GM13977 (cell line): ENCODE results near the gene PTCD1.

Source experiments
- DNase-seq: peaks from one replicate; pipeline ENCODE4 v3.0.0; 2012; ENCODE audit warnings: low spot score
- in situ Hi-C: fragments of 300-500 bp; cut with MboI; formaldehyde crosslinking; loops from one replicate; pipeline ENCODE4 v1.12.0; 2022; ENCODE audit warnings: low sequenced_read_pairs, low pct_unique_long_range_greater_than_20kb, mixed read lengths, inconsistent platforms; ENCODE audit not compliant: unreplicated experiment
- TF ChIP-seq, protein P1 (sequence below): IDR thresholded peaks from 2 replicates; pipeline ENCODE4 v1.5.1; 2012; ENCODE audit warnings: mild to moderate bottlenecking, control low read depth; ENCODE audit not compliant: insufficient read depth; ENCODE audit errors: extremely low read depth, missing control alignments

The PTCD1 gene

DNA sequence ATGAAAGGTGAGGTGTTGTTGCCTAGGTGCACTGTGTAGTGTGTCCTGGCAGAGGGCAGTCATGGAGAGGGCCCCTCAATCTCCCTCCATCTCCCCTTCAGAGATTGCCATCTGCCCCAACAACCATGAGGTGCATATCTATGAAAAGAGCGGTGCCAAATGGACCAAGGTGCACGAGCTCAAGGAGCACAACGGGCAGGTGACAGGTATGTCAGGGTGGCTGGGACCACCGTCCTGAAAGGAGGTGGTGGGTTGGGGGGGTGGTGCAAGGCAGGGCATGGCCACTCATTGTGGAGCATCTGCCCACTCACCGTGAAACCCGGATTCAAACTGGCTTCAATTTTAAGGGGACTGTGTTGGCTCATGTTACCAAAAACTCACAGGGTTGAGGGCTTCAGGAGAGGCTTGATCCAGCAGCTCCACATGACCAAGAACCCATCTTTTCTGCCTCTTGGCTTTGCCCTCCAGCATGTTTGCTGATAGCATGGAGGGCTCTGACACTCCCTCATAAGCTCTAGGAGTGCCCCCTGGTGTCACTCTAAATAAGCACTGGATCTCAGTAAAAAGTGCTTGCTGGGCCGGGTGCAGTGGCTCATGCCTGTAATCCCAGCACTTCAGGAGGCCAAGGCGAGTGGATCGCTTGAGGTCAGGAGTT is 51.9 kb downstream of the PTCD1 start:
- in situ Hi-C loops = no loop called here
- TF ChIP-seq, protein P1, sequence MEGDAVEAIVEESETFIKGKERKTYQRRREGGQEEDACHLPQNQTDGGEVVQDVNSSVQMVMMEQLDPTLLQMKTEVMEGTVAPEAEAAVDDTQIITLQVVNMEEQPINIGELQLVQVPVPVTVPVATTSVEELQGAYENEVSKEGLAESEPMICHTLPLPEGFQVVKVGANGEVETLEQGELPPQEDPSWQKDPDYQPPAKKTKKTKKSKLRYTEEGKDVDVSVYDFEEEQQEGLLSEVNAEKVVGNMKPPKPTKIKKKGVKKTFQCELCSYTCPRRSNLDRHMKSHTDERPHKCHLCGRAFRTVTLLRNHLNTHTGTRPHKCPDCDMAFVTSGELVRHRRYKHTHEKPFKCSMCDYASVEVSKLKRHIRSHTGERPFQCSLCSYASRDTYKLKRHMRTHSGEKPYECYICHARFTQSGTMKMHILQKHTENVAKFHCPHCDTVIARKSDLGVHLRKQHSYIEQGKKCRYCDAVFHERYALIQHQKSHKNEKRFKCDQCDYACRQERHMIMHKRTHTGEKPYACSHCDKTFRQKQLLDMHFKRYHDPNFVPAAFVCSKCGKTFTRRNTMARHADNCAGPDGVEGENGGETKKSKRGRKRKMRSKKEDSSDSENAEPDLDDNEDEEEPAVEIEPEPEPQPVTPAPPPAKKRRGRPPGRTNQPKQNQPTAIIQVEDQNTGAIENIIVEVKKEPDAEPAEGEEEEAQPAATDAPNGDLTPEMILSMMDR = peak; percentile 55
- DNase-seq = no peak

GRCh38 chr7:99385564-99385963 is 53.0 kb downstream of the PTCD1 start:
- TF ChIP-seq, protein P1 = no peak
- no peak for DNase-seq
- in situ Hi-C loops = no loop called here

DNA sequence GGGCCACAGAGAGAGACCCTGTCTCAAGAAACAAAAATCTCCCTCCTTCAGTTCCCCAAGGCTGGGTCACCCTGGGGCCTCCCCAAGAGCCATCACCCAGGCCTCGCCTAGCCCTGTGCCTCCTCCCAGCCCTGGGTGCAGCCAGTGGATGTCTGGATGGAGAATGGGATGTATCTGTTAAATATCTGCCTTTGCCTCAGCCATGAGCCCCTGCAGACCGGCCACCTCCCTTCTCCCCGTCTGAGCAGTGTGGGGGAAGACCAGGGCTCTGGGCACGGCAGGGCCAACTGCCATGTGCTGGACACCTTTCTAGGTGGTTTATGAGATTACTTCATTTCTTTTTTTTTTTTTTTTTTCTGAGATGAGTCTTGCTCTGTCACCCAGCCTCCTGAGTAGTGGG is 54.1 kb downstream of the PTCD1 start:
- in situ Hi-C loops = no loop called here
- DNase-seq = no peak

GRCh38 chr7:99383791-99384370 is 54.7 kb downstream of the PTCD1 start:
- TF ChIP-seq, protein P1 = no peak
- DNase-seq = no peak
- in situ Hi-C loops = no loop called here

More for the DNA sequence above, 54.1 kb downstream of the PTCD1 start:
- TF ChIP-seq, protein P1 = no peak

DNA sequence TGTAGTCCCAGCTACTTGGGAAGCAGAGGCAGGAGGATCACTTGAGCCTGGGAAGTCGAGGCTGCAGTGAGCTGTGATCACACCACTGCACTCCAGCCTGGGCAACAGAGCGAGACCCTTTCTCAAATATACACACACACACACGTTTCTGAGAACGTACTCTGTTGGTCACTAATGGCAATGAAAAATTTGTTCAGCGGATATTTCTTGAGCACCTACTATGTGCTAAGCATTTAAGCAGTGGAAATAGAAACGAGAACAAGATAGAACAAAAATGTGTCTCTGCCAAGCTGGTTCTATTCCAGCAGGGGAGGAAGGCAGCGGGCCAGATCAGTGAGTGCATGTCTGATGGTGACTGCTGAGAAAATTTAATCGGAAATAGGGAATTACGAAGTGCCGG is 55.4 kb downstream of the PTCD1 start:
- DNase-seq = no peak
- in situ Hi-C loops = no loop called here
- TF ChIP-seq, protein P1 = no peak

DNA sequence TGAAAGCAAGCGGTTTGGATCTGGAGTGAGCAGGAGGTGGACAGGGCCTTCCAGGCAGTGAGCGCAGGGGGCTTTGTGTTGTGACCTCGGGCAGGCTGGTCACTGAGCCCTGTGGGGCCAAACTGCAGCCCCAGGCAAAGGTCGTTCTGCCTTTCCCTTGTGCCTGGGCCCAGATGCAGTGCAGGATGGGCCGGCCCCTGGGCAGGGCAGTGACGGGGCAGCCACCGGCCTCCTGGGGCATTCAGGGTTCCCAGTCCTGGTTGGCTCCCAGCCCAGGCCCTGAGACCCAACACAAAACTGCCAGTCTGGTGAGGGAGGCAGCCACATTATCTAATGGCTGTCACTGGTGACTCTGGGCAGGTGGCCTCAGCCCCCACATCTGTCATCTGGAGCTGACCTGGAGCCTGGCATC is 56.9 kb downstream of the PTCD1 start:
- in situ Hi-C loops = no loop called here
- TF ChIP-seq, protein P1 = no peak
- DNase-seq = no peak
